ENCODE results near the gene ANKMY1. TPM values are rescaled to one million over a fixed set of nuclear protein-coding genes. Genes with fewer than 3 reads are reported as not detected.

Gene ANKMY1
- total RNA-seq, 2 experiments from 2014 or later = 25.7 to 26.2 TPM

DNA sequence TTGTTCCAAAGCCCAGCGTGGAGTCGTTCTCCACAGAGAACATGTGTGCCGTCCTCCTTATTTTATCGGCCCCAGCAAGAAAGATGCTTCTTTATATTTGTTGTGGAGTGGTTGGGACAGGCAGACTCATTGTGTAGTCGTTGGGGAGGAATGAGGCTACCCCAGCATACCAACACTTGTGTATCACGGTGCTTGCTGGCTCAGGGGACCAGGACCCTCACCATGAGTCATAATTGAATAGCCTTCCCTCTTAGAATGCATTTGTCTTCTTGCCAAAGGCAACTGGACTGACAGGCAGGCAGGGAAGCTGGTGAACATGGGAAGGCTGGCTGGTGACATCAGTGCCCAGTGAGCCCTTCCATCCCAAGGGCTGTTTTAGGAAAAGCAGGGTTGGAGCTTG is 33.4 kb upstream of the ANKMY1 start:
- POLR2A ChIA-PET = no interaction called here
- Histone ChIP-seq H3K27ac (ENCODE audit: low read depth in 1 of 2, low read length in 2 of 2) (no peak overlapping the region), H3K27me3 (ENCODE audit: control insufficient read depth in 1 of 2, insufficient read depth in 2 of 2, low read length in 2 of 2) (no peaks in the 10 kb centered on the region), H3K4me1 (ENCODE audit: insufficient read depth, low read length) (peaks cover 31% of the 10 kb centered on the region), H3K4me3 (ENCODE audit: low read length) (no peak overlapping the region), H3K36me3 (ENCODE audit: insufficient read depth, low read length) (peaks cover 70% of the 10 kb centered on the region), H3K9me3 (ENCODE audit: control insufficient read depth in 1 of 2, insufficient read depth in 1 of 2, low read length in 2 of 2) (no peaks in the 10 kb centered on the region)
- DNase-seq (no peak), ATAC-seq (ENCODE audit: poor library complexity) (no peak)
- CTCF ChIA-PET = no interaction called here
- Mint-ChIP-seq H3K4me3 (no peak overlapping the region), H3K9me3 (no peaks in the 10 kb centered on the region), H3K36me3 (ENCODE audit: low read depth) (peaks cover 44% of the 10 kb centered on the region), H3K27me3 (no peaks in the 10 kb centered on the region), H3K27ac (no peak overlapping the region), H3K4me1 (ENCODE audit: low read depth) (peaks cover 24% of the 10 kb centered on the region)
- intact Hi-C loops (cut with DNase I, micrococcal nuclease) = no loop called here
- TF ChIP-seq, protein P1, sequence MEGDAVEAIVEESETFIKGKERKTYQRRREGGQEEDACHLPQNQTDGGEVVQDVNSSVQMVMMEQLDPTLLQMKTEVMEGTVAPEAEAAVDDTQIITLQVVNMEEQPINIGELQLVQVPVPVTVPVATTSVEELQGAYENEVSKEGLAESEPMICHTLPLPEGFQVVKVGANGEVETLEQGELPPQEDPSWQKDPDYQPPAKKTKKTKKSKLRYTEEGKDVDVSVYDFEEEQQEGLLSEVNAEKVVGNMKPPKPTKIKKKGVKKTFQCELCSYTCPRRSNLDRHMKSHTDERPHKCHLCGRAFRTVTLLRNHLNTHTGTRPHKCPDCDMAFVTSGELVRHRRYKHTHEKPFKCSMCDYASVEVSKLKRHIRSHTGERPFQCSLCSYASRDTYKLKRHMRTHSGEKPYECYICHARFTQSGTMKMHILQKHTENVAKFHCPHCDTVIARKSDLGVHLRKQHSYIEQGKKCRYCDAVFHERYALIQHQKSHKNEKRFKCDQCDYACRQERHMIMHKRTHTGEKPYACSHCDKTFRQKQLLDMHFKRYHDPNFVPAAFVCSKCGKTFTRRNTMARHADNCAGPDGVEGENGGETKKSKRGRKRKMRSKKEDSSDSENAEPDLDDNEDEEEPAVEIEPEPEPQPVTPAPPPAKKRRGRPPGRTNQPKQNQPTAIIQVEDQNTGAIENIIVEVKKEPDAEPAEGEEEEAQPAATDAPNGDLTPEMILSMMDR (IDR thresholded peaks at IDR 0.05) = no peak

DNA sequence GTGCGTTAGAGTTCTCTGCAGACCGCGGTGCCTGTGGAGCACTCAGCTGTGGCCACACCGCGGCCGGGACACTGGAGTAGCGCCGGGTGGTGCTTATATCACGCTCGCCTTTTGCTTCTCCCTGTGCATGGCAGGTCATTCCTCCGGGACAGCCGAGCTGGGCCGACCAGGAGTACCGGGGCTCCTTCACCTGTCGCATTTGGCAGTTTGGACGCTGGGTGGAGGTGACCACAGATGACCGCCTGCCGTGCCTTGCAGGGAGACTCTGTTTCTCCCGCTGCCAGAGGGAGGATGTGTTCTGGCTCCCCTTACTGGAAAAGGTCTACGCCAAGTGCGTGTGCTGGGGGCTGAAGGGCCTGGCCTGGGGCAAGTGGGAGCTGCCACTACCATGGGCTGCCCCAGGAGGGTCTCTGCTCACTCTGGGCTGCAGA is 32.9 kb upstream of the ANKMY1 start:
- H3K36me3 Mint-ChIP-seq (ENCODE audit: low read depth) = peaks cover 49% of the 10 kb centered on the region
- no peak for ATAC-seq (ENCODE audit: poor library complexity)
- no peaks in the 10 kb centered on the region for H3K27me3 Mint-ChIP-seq
- H3K27ac ChIP-seq (ENCODE audit: low read depth in 1 of 2, low read length in 2 of 2) = no peak overlapping the region
- no peak overlapping the region for H3K27ac Mint-ChIP-seq
- intact Hi-C loops (cut with DNase I, micrococcal nuclease) = no loop called here
- no peaks in the 10 kb centered on the region for H3K27me3 ChIP-seq (ENCODE audit: control insufficient read depth in 1 of 2, insufficient read depth in 2 of 2, low read length in 2 of 2)
- no peaks in the 10 kb centered on the region for H3K9me3 Mint-ChIP-seq
- peaks cover 33% of the 10 kb centered on the region for H3K4me1 ChIP-seq (ENCODE audit: insufficient read depth, low read length)
- H3K4me3 ChIP-seq (ENCODE audit: low read length) = no peak overlapping the region
- DNase-seq = no peak
- POLR2A ChIA-PET = no interaction called here
- TF ChIP-seq, protein P1 (IDR thresholded peaks at IDR 0.05) = no peak
- CTCF ChIA-PET = no interaction called here
- H3K4me3 Mint-ChIP-seq = no peak overlapping the region
- H3K36me3 ChIP-seq (ENCODE audit: insufficient read depth, low read length) = peaks cover 64% of the 10 kb centered on the region
- peaks cover 29% of the 10 kb centered on the region for H3K4me1 Mint-ChIP-seq (ENCODE audit: low read depth)
- no peaks in the 10 kb centered on the region for H3K9me3 ChIP-seq (ENCODE audit: control insufficient read depth in 1 of 2, insufficient read depth in 1 of 2, low read length in 2 of 2)

DNA sequence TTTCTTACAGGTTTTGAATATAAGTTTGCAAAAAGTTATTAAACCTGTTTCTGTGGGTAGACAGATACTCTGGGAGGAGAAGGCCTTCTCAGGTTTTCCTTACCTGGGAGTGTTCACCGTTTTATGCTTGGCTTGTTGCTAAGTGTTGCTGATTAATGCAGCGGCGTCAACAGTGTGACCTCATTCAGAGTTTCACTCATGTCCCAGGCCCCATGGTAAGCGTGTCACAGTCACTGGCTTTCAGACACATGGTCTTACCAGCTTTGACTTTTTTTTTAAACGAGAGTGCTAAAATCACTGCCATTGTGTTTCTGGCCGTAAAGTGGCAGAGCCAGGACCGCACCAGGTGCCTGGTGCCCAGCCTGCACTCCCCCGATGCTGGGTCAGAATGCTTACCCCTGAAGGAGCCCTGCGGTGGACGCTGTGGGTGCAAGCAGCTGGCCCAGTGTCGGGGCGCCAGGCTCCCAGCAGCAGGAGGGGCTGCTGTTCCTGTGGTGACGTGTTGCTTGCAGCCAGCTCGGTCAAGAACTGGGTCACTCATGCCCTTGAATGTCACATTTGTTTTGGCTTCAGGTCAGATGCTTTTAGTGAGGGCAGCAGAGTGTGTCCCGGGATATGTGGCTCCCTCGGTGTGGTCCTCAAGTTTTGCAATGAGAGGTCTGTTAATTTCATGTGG is 32.2 kb upstream of the ANKMY1 start:
- no peaks in the 10 kb centered on the region for H3K9me3 ChIP-seq (ENCODE audit: control insufficient read depth in 1 of 2, insufficient read depth in 1 of 2, low read length in 2 of 2)
- H3K4me1 ChIP-seq (ENCODE audit: insufficient read depth, low read length) = peaks cover 35% of the 10 kb centered on the region
- H3K27me3 Mint-ChIP-seq = no peaks in the 10 kb centered on the region
- ChIA-PET POLR2A (interaction anchor here (0.9 kb wide), 1 partner anchor 10 kb away, joined by 4 read pairs; no protein-coding TSS in a partner anchor), CTCF (no interaction called here)
- H3K27ac Mint-ChIP-seq = no peak overlapping the region
- H3K36me3 Mint-ChIP-seq (ENCODE audit: low read depth) = peaks cover 51% of the 10 kb centered on the region
- H3K27me3 ChIP-seq (ENCODE audit: control insufficient read depth in 1 of 2, insufficient read depth in 2 of 2, low read length in 2 of 2) = no peaks in the 10 kb centered on the region
- ATAC-seq (ENCODE audit: poor library complexity) (no peak), DNase-seq (no peak)
- no peak overlapping the region for H3K27ac ChIP-seq (ENCODE audit: low read depth in 1 of 2, low read length in 2 of 2)
- intact Hi-C loops (cut with DNase I, micrococcal nuclease) = loop anchor here in 1 of 2 experiments (5.0 to 10.0 kb wide), 7 partner anchors 153 to 1097 kb away; partner anchors contain the start of genes ATG4B, DTYMK, GPC1 and MTERF4
- no peaks in the 10 kb centered on the region for H3K9me3 Mint-ChIP-seq
- H3K4me3 Mint-ChIP-seq = no peak overlapping the region
- TF ChIP-seq, protein P1 (IDR thresholded peaks at IDR 0.05) = no peak
- peaks cover 35% of the 10 kb centered on the region for H3K4me1 Mint-ChIP-seq (ENCODE audit: low read depth)
- no peak overlapping the region for H3K4me3 ChIP-seq (ENCODE audit: low read length)
- H3K36me3 ChIP-seq (ENCODE audit: insufficient read depth, low read length) = peaks cover 57% of the 10 kb centered on the region
